GM12892 (cell line): ENCODE measurements around the gene KIR2DL3.
A peak's percentile ranks its signal among the peaks of the same experiment; 100 is the strongest.
"Not testable (repeated sequence)": the region's sequence is repeated elsewhere in the genome, so short reads cannot be mapped to it uniquely, and the experiment has no call there.

Experiments used
- DNase-seq: peaks from one replicate; pipeline ENCODE4 v3.0.0; 2011; ENCODE audit not compliant: insufficient read length
- FAIRE-seq: peaks from 2 replicates; lab custom pipeline; 2011; peaks lifted over from hg19 to GRCh38; lab: Jason Lieb, UNC
- POLR2A ChIP-seq: IDR thresholded peaks from 2 replicates; pipeline ENCODE4 v1.6.1; 2011; ENCODE audit warnings: low read depth, low read length, control low read depth
- POLR2AphosphoS5 ChIP-seq: IDR thresholded peaks from 2 replicates; pipeline ENCODE4 v1.6.1; 2011; ENCODE audit warnings: low read depth, low read length, control low read depth
- TAF1 ChIP-seq: IDR thresholded peaks from 2 replicates; pipeline ENCODE4 v1.6.1; 2011; ENCODE audit warnings: low read depth, mild to moderate bottlenecking, control low read depth, low read length, borderline replicate concordance

KIR2DL3 gene

DNA sequence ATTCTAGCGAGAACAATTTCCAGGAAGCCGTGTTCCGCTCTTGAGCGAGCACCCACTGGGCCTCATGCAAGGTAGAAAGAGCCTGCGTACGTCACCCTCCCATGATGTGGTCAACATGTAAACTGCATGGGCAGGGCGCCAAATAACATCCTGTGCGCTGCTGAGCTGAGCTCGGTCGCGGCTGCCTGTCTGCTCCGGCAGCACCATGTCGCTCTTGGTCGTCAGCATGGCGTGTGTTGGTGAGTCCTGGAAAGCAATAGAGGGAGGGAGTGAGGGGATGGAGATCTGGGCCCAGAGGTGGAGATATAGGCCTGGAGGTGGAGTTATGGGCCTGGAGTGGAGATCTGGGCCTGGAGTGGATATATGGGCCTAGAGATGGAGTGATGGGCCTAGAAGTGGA, 31.3 kb downstream of the KIR2DL3 start, which contains the start of gene KIR2DL1:
KIR2DL1 (plus strand) TSS at position 148 of the 400 bp plus-strand sequence; CDS start at position 206, 58 bp downstream.
- not testable (repeated sequence) for DNase-seq, FAIRE-seq

- not testable (repeated sequence) for DNase-seq, FAIRE-seq
These were observed 32.2 kb downstream of the KIR2DL3 start for GRCh38 chr19:54770511-54770910.

DNA sequence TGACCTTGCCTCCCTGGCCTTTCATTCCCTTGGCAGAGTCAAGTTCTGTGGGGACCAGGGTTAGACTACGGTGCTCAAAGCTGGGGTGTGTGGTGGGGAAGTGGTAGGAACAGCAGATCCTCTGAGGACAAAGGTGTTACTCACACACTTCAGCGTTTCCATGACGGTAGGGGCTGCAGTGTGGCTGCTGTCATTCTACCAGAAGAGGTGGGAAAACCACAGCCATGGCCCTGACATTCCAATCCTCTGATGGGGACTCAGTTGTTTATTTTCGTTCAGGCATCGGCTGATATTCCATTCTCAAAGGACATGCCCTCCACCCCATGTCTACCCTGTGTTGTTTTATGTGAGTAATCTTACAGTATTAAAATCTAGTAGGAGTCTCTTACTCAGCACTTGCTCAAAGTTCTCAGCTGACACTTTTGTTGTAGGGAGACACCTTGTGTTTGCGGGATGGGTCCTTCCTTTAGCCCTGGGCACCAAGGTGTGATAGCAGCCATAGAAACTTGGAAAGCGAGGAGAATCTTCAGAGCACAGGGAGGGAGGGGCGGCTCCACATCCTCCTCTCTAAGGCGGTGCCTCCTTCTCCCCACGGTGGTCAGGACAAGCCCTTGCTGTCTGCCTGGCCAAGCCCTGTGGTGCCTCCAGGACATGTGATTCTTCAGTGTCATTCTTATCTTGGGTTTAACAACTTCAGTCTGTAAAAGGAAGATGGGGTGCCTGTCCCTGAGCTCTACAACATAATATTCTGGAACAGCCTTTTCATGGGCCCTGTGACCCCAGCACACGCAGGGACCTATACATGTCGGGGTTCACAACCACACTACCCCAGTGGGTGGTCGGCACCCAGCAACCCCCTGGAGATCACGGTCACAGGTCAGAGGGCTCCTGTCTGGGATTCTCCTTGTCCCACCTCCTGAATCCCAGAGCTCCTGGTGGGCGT, 33.0 kb downstream of the KIR2DL3 start:
- not testable (repeated sequence) for DNase-seq, FAIRE-seq

DNA sequence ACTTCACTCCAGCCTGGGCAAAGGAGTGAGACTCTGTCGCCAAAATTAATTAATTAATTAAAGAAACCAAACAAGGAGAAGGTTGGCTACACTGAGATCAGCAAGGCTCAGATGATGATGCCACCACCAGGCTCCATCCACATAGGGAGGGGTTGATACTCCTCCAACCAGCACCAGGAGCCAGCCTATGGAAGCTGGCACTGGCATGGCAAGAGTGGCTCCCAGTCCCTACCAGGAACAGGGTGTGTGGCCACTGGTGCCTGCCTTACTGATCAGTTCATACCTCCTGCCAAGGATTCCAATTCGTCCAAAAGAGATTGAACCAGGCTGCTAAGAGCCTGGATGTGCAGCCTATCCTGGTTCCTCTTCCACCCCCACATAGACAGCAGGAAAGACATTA, 34.4 kb downstream of the KIR2DL3 start:
- DNase-seq, FAIRE-seq: not testable (repeated sequence)

DNA sequence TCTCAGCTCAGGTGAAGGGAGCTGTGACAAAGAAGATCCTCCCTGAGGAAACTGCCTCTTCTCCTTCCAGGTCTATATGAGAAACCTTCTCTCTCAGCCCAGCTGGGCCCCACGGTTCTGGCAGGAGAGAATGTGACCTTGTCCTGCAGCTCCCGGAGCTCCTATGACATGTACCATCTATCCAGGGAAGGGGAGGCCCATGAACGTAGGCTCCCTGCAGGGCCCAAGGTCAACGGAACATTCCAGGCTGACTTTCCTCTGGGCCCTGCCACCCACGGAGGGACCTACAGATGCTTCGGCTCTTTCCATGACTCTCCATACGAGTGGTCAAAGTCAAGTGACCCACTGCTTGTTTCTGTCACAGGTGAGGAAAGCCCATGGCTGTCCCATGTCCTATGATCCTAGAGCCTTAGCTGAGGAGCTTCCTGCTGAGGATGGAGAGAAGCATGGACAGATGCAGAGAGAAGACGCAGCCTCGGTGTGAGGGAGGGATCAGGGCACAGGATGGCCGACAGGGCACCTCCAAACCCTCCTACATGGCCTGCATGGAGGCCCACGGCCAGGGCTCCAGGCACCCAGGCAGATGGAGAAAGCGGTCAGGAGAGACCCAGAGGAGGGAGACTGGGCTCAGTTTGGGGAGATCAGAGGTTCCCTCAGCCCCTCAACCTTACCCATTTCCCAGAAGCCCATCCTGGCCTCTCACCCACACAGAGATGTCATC, 36.9 kb downstream of the KIR2DL3 start:
- FAIRE-seq, DNase-seq: not testable (repeated sequence)

DNA sequence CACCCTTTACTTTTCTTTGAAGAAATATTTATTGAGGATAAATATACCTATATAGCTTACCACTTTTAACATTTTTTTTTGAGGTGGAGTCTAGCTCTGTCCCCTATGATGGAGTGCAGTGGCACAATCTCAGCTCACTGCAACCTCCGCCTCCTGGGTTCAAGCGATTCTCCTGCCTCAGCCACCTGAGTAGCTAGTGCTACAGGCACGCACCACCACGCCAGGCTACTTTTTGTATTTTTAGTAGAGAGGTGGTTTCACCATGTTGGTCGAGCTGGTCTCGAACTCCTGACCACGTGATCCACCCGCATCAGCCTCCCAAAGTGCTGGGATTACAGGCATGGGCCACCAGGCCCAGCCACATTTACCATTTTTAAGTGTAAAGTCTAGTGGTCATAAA, 37.5 kb downstream of the KIR2DL3 start:
- FAIRE-seq, DNase-seq: not testable (repeated sequence)

DNA sequence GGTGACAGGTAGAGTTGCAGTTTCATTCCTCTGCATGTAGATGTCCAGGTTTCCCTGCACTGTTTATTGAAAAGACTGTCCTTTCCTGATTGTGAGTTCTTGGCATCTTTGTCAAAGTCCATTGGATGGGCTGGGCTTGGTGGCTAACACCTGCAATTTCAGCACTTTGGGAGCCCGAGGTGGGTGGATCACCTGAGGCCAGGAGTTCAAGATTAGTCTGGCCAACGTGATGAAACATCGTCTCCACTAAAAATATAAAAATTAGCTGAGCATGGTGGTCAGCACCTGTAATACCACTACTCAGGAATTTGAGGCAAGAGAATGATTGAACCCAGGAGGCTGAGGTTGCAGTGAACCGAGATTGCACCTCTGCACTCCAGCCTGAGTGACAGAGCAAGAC, 39.5 kb downstream of the KIR2DL3 start:
- not testable (repeated sequence) for FAIRE-seq, DNase-seq

DNA sequence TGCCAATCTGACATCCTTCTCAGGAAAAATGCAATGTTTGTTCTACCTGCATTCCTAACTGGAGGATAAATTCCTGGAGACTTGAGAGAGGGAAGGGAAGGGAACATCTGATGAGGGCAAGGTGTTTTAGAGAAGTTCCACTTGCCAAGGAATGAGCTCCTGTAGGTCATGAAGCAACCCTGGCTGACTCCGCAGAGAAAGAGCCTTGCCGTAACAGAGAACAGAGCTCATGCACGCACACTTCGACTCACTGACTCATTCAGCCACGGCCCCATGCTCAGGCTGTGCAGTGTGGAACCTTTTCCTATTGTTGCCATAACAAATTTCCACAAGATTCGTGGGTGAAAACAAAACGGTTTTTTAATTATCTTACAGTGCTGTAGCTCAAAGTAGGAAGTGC, 40.6 kb downstream of the KIR2DL3 start:
- not testable (repeated sequence) for FAIRE-seq

DNA sequence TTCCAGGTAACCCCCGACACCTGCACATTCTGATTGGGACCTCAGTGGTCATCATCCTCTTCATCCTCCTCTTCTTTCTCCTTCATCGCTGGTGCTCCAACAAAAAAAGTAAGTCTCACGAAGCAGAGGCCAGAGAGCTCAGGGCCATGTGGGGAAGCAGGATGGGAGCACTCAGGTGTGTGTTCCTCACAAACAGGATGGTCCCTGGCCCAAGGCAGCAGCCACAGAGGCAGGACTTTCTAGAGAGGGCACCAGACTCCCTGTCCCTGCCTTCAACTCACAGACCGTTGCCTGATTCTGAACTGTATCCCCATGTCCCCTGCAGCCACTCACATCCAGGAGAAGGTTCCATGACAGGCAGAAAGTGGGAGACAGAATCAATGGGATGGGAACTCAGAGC, 44.6 kb downstream of the KIR2DL3 start:
- DNase-seq, FAIRE-seq: not testable (repeated sequence)

More for the DNA sequence above, 40.6 kb downstream of the KIR2DL3 start:
- DNase-seq: not testable (repeated sequence)

DNA sequence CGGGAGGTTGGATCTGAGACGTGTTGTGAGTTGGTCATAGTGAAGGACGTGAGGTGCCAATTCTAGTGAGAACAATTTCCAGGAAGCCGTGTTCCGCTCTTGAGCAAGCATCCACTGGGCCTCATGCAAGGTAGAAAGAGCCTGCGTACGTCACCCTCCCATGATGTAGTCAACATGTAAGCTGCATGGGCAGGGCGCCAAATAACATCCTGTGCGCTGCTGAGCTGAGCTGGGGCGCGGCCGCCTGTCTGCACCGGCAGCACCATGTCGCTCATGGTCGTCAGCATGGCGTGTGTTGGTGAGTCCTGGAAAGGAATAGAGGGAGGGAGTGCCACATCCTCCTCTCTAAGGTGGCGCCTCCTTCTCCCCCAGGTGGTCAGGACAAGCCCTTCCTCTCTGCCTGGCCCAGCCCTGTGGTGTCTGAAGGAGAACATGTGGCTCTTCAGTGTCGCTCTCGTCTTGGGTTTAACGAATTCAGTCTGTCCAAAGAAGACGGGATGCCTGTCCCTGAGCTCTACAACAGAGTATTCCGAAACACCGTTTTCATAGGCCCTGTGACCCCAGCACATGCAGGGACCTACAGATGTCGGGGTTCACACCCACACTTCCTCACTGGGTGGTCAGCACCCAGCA, 47.9 kb downstream of the KIR2DL3 start:
- DNase-seq, FAIRE-seq: not testable (repeated sequence)

GRCh38 chr19:54788154-54788553, 49.8 kb downstream of the KIR2DL3 start:
- not testable (repeated sequence) for DNase-seq, FAIRE-seq

DNA sequence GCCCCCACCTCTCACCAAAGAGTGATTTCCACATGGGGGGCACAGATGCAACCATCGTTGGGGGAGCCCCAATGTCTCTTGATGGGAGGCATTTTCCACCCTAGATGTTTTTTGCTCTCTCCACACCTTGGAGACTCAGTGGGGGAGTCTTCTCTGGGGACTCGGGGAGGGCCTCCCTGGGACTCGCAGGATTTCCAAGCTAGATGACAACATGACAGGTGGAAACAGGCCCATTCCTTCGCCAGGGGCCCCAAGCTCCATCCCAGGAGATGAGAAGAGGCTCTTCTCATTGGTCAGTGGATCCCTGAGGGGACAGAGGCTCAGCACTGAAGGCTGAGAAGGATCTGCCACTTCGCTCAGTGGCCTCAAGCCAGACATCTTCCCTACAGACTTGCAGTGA, 52.4 kb downstream of the KIR2DL3 start:
- no peak for TF ChIP-seq TAF1
- TF ChIP-seq POLR2A: no peak
- TF ChIP-seq POLR2AphosphoS5: no peak
- FAIRE-seq (no peak), DNase-seq (no peak)

DNA sequence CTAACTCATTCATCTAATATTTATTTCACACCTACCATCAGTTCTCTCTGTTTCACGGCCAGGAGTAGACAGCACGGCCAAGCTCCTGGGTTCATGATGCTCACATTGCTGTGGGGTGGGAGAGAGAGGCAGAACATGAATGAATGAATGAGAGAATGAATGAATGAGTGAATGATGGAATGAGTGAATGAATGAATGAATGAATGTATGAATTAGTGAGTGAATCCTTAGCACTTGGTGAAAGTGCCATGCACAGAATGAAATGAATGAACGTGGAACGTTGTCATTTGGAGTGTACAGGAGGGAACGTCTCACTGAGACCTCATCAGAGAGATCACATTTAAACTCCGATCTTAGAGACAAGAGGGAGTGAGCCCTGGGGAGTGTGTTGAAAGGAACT, 53.2 kb downstream of the KIR2DL3 start:
- no peak for DNase-seq
- TF ChIP-seq POLR2AphosphoS5: no peak
- TF ChIP-seq TAF1: no peak
- TF ChIP-seq POLR2A: no peak
- no peak for FAIRE-seq

GRCh38 chr19:54792814-54793213, 54.5 kb downstream of the KIR2DL3 start:
- TF ChIP-seq POLR2AphosphoS5: no peak
- DNase-seq: no peak
- FAIRE-seq: peak; percentile 40
